Fibroblast of villous mesenchyme (primary cell): ENCODE results near the gene KAT2A. TPM values are rescaled to one million over a fixed set of nuclear protein-coding genes. Genes with fewer than 3 reads are reported as not detected.
A peak's percentile ranks its signal among the peaks of the same experiment; 100 is the strongest.

ENCODE experiments used
- DNase-seq: peaks from one replicate; pipeline ENCODE4 v3.0.0-alpha.2; 2010; ENCODE audit warnings: low read depth
- H3K4me3 ChIP-seq: 2 replicates; pipeline ENCODE4 v1.5.1; 2011; ENCODE audit warnings: low read depth, mild to moderate bottlenecking, low read length
- CTCF ChIP-seq: IDR thresholded peaks from 2 replicates; pipeline ENCODE4 v1.5.1; 2012; ENCODE audit warnings: low read depth, mild to moderate bottlenecking, low read length; ENCODE audit not compliant: insufficient read depth
- total RNA-seq: library from RNA; depleted of rRNA; stranded (reverse); fragments of >200 nt; gene quantifications from 2 replicates; pipeline ENCODE4 v1.2.3, GENCODE V29; 2012

KAT2A gene
- total RNA-seq, 1 donor: 13.0 TPM

GRCh38 chr17:42119301-42119700 lies 1.9 kb downstream of the KAT2A start:
- H3K4me3 ChIP-seq: no peak overlapping the region
- TF ChIP-seq CTCF: no peak
- DNase-seq: no peak

GRCh38 chr17:42118545-42118944 lies 2.6 kb downstream of the KAT2A start:
- DNase-seq: peak; percentile 34
- no peak overlapping the region for H3K4me3 ChIP-seq
- peak; percentile 54 for TF ChIP-seq CTCF

DNA sequence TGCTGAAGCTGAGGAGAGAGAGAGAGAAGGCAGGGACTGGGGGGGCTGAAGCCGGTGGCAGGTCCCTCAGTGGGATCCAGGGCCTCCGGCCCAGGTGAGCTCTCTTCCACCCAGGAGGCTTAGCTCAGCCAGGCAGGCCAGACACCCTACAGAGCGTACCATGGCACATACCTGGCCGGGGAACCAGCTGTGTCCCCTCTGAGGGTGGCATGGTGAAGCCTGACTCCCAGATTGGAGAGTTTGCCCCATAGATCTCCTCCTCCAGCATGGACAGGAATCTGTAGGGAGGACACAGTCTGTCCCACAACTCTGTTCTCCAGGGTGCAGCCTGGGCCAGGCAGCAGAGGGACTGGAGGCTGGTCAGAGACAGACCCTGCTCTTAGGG lies 3.0 kb downstream of the KAT2A start:
- no peak for DNase-seq
- H3K4me3 ChIP-seq: no peak overlapping the region
- no peak for TF ChIP-seq CTCF

GRCh38 chr17:42117397-42118125 lies 3.6 kb downstream of the KAT2A start:
- no peak for TF ChIP-seq CTCF
- H3K4me3 ChIP-seq: no peak overlapping the region
- DNase-seq: no peak

- no peak overlapping the region for H3K4me3 ChIP-seq
- TF ChIP-seq CTCF: peak; percentile 81
- peak; percentile 84 for DNase-seq
Observed at GRCh38 chr17:42116705-42117396, 4.3 kb downstream of the KAT2A start.

- no peak for TF ChIP-seq CTCF
- DNase-seq: no peak
Observed at GRCh38 chr17:42114118-42114517, 7.0 kb downstream of the KAT2A start.

More at GRCh38 chr17:42114118-42114517, 7.0 kb downstream of the KAT2A start:
- no peak overlapping the region for H3K4me3 ChIP-seq
